GM19035 (cell line): ENCODE measurements around the gene FHL2.
A peak's percentile ranks its signal among the peaks of the same experiment; 100 is the strongest.
"Not testable (repeated sequence)": the region's sequence is repeated elsewhere in the genome, so short reads cannot be mapped to it uniquely, and the experiment has no call there.

Experiments
- ATAC-seq: cut with Tn5 transposase; IDR thresholded peaks from one replicate; pipeline ENCODE4 v1.9.1; 2021; ENCODE audit not compliant: unreplicated experiment

Gene FHL2

GRCh38 chr2:105398336-105399206 is at the start of gene FHL2:
Gene FHL2 (minus strand): TSS chr2:105399051. CDS start chr2:105386516, 12,535 bp downstream.
- ATAC-seq = peak; percentile 99

GRCh38 chr2:105447476-105447875 is 48.6 kb upstream of the FHL2 start:
- no peak for ATAC-seq

GRCh38 chr2:105446501-105446900 is 47.6 kb upstream of the FHL2 start:
- no peak for ATAC-seq

GRCh38 chr2:105445976-105446375 is 47.1 kb upstream of the FHL2 start:
- ATAC-seq = no peak

GRCh38 chr2:105445498-105445897 is 46.6 kb upstream of the FHL2 start:
- no peak for ATAC-seq

GRCh38 chr2:105443617-105444598 is 45.1 kb upstream of the FHL2 start:
- ATAC-seq = no peak

GRCh38 chr2:105442721-105443120 is 43.9 kb upstream of the FHL2 start:
- ATAC-seq = no peak

- ATAC-seq = no peak
Measured at GRCh38 chr2:105442056-105442455, 43.2 kb upstream of the FHL2 start.

- ATAC-seq = no peak
Measured at GRCh38 chr2:105439141-105439540, 40.3 kb upstream of the FHL2 start.

- no peak for ATAC-seq
Measured at GRCh38 chr2:105438104-105438929, 39.5 kb upstream of the FHL2 start.

- no peak for ATAC-seq
Measured at GRCh38 chr2:105437708-105438103, 38.9 kb upstream of the FHL2 start.

GRCh38 chr2:105432749-105433148 is 33.9 kb upstream of the FHL2 start:
- ATAC-seq = no peak

GRCh38 chr2:105432044-105432399 is 33.2 kb upstream of the FHL2 start:
- no peak for ATAC-seq

GRCh38 chr2:105431367-105432043 is 32.7 kb upstream of the FHL2 start:
- no peak for ATAC-seq

GRCh38 chr2:105428387-105429018 is 29.7 kb upstream of the FHL2 start:
- ATAC-seq = no peak

GRCh38 chr2:105427485-105427884 is 28.6 kb upstream of the FHL2 start:
- no peak for ATAC-seq

GRCh38 chr2:105426626-105427292 is 27.9 kb upstream of the FHL2 start:
- no peak for ATAC-seq

- ATAC-seq = no peak
Measured at GRCh38 chr2:105425936-105426625, 27.2 kb upstream of the FHL2 start.

GRCh38 chr2:105424836-105425235 is 26.0 kb upstream of the FHL2 start:
- ATAC-seq = not testable (repeated sequence)
